NCI-H2196 treated with DMSO at 0.1 percent for 48 hours (cell line): ENCODE results near the gene ABI3.

Source experiments
- DNase-seq: peaks from one replicate; lab custom pipeline; 2025; ENCODE audit not compliant: unreplicated experiment; lab: John Stamatoyannopoulos, UW

ABI3 gene

DNA sequence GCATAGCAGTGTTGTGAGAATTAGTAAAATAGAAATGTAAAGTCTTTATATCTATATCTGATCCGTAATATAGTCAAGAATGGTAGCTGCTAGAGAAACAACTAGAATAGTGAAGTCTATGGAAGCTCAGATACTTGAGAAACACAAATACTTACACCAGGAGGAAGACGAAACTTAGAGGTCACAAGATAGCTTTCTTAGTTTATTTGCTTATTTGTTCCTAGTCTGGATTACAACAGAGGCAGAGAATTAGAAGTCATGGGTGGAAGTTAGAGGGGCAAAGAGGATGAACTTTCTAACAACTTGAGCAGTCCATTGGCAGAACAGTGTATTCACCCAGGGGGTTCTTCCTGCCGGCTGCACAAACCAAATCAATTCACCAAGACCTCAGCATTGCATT lies 14.0 kb upstream of the ABI3 start:
- no peak for DNase-seq

DNA sequence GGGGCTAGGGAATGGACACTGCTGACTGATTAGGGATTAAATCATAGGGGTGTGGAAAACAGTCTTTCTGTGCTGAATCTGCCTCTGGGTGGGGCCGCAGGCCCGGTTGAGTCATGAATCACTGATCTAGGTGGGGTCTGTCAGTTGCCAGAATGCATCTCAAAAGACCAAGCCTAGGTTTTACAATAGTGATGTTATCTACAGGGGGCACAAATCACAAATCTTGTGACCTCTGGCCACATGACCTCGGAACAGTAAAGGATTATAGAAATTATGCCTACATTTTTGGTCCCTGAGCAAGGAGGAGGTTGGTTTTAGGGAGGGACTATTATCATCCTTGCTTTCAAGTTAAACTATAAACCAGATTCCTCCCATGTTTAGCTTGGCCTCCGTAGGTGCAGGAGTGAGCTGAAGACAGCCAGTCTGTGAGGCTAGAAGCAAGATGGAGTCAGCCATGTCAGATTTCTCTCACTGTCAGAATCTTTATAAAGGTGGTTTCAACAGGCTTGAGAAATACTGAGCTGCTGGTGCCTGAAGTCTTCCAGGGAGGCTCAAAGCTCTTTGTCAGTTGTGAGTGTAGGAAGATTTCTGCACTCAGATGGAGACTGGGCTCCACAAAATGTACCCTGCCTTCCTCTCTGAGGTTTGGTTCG lies 13.0 kb upstream of the ABI3 start:
- no peak for DNase-seq

DNA sequence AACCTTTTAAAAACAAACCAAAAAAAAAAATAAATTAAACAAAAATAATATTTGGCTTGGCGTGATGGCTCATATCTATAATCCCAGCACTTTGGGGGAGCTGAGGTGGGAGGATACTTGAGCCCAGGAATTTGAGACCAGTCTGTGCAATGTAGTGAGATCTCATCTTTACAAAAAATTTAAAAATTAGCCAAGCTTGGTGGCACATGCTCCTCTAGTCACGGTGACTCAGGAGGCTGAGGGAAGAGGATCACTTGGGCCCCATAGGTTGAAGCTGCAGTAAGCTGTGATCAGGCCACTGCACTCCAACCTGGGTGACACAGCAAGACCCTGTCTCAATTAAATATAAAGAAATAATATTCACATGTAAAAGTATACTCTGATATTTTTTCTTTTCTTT lies 12.3 kb upstream of the ABI3 start:
- DNase-seq: no peak

DNA sequence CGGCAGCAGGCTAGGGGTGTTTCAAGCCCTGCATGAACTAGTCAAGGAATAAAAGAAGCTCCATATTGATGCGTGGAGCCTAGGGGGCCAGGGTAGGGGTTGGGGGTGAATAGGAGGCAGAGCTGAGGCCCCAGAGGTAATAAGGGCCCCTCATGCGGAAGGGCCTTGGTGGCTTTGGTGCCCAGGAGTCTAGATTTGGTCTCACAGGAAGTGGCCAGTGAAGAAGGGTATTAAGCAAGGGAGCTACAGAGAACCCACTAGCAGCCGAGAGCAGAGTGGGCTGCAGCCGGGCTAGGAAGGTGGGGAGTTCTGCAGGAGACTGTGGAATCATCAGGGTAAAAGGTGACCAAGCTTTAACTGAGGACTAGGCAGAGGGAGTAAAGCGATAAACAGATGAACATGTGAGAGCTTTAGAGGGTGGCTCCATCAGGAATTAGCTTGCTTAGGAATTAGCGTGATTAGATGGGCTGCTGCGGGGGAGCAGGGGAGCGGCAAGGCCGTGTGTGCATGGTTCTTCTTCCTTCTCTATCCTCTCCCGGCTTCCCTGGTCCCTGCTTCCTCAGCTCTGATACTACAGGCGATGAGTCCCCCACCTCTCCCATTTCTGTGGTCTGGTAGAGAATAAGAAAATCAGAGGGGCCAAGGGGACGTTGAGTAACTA lies 10.0 kb upstream of the ABI3 start:
- no peak for DNase-seq

DNA sequence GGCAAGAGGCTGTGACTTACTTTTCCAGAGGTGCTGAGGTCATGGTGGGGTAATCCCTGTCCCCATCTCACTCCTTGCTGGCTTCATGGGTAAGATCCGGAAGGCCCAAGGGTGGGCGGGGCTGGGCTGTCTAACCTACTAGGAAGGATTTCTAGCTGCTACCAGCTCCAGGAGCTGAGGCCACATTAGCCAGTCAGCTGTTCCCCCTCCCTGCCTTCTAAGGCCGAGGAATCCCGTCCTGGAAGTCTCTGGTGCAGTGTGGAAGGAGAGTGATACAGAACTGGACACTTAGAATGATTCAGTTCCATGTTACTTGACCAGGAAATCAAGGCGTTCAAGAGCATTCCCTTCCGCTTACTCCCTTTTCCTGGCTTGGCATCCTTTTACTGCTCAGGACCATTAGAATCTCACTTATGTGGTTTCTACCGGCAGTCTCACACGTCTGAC lies 9.0 kb upstream of the ABI3 start:
- no peak for DNase-seq

DNA sequence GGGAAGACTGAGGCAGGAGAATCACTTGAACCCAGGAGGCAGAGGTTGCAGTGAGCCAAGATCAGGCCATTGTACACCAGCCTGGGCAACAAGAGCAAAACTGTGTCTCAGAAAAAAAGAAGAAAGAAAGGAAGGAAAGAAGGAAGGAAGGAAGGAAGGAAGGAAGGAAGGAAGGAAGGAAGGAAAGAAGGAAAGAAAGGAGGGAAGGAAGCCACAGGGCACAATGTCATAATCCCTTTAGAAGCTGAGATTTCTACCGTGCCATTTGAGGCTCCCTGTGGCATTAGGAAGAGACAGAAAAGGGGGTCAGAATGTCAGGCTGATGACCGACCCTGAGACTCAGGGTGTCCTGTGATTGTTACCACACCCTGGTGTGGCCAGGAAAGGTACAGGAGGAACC lies 6.7 kb upstream of the ABI3 start:
- no peak for DNase-seq

DNA sequence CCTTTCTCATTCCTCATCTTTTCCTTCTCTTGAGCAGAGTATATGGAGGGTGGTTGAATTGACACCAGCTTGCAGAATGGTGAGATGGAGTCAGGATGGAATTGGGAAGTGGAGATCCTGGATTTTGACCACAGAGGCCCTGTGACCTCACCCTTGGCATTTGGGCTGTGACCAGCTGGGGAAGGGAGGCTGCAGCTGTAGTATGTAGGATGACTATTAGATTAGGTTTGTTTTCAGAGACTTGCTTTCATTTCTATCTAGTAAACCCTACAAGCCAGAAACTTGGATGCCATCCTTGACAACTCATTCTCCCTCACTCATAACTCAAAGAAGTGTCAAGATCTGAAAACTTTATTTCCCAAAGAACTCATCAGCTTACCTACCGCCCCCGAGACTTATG lies 6.0 kb upstream of the ABI3 start:
- DNase-seq: no peak

DNA sequence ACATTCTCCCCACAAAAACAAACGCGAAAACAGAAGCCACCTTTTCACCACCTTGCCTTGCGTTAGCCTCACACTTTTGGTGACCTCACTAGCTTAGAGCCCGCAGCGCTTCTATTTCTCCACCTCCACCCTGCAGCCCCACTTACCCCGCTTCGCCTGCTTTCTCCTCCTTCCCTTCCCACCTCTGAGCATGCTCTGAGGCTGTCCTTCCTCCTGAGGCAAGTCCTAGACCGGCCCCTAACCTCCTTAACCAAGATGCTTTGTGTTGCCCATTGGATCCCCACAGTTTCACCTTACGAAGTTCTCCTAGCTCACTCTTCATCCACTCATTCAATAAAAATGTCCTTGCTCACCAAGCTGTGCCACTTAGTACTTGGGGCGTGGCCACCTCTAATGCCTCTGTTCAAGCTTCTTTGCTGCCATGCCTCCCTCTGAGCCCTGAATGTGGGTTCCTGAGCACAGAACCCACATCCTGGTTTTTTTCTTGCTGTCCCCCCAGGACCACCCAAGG lies 1.4 kb upstream of the ABI3 start:
- no peak for DNase-seq

DNA sequence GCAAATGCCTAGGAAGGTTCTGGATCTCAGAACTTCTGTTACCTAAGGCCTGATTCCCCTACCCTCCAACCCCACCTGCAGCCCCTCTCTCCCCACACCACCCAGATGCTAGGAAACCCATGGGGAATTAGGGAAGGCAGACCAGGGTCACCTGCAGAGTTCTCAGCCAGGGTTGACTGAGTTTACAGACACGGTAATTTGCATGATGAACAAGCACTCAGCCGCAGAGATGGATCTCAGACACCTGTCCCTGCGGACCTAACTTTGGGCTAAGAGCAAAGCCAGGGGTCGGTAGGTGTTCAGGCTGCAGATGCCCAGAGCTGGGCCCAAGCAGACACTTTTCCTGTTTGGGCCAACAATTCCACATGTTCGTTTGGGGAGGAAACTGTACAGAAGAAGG lies 2.9 kb downstream of the ABI3 start:
- DNase-seq: no peak

DNA sequence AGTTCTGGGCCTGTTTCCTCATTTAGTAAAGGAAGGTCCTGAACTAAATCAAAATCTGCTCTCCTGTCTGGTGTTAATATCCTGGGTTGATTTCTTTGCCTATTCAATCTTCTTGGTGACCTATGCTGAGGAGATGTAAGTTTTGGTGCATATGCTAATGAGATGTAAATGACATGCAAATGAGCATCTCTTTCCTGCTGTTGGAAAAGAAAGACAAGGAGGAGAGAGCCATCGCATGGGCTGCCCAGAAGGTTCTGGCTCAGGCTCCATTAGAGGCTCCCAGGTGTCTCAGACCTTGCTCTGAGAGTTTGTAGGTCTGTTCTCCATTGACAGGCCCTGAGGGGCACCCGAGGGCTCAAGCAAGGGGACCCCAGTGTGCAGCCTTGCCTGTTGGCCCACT lies 3.3 kb downstream of the ABI3 start:
- DNase-seq: no peak

DNA sequence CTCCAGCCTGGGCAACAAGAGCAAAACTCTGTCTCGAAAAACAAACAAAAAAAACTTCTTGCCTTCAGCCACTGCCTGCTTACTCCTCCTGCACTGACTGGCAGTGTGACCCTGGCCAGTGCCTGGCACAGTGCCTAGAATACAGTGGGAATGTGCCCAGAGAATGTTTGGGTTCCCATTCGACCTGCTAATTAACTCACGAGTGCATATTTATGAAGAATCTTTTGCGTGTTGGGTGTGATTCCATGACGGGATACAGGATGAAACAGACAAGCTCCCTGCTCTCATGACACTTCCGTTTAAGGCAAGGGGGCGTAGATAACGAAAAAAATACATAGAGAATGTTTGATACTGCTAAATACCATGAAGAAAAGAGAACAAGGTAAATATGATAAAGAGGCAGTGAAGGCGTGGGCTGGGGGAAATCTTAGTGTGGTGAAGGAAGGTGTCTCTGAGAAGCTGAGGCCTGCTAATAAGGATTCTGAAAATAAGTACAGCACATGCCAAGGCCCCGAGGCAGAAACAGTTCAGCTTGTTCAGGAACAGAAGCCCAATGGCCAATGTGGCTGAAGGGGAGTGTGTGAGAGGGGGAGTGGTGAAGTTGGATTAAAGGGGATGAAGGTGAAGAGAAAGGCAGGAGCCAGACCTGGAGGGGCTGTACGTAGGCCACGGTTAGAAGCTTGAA lies 4.3 kb downstream of the ABI3 start:
- DNase-seq: no peak

DNA sequence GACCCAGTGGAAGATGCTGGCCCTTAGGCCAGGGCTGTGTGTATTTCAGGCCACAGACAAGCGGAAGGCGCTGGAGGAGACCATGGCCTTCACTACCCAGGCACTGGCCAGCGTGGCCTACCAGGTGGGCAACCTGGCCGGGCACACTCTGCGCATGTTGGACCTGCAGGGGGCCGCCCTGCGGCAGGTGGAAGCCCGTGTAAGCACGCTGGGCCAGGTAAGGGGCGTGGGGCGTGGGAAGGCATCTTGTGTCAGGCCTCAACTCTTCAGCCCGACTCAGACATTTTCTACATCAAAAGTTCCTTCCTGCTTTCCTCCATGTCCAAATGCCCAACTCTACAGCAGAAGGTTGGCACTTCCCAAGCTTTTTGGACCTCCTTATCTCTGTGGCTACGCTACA lies 6.0 kb downstream of the ABI3 start:
- DNase-seq: no peak

DNA sequence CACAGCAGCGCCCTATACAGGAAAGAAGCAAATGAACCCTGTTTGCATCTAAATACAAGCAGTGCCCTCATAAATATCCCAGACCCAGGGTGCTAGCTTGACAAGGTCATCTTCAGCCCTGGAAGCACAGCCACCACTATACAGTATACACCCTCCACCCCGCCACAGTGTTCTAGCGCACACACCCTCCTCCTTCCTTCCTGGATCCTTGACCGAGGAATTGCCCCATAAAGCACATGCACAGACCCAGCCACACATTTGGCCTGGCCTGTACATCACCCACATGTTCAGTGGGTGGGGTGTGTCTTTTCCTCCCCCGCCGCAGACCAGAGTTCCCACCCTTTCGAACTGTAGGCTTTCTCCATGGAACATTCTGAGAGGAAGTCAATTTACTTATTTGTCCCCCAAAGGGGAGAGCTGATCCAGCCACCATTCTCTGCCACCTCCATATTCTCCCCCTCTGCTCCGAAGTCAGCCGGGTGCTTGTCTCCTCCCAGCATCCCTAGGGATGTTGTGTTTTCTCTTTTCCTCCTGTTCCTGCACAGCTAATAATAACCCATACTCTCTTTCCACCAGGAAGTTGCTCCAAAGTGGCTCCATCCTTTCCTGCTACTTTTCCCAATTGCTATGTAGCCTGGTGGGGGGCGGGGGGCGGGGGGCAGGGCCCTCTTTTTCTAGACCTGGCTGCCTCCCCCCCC lies 6.6 kb downstream of the ABI3 start:
- DNase-seq: no peak

DNA sequence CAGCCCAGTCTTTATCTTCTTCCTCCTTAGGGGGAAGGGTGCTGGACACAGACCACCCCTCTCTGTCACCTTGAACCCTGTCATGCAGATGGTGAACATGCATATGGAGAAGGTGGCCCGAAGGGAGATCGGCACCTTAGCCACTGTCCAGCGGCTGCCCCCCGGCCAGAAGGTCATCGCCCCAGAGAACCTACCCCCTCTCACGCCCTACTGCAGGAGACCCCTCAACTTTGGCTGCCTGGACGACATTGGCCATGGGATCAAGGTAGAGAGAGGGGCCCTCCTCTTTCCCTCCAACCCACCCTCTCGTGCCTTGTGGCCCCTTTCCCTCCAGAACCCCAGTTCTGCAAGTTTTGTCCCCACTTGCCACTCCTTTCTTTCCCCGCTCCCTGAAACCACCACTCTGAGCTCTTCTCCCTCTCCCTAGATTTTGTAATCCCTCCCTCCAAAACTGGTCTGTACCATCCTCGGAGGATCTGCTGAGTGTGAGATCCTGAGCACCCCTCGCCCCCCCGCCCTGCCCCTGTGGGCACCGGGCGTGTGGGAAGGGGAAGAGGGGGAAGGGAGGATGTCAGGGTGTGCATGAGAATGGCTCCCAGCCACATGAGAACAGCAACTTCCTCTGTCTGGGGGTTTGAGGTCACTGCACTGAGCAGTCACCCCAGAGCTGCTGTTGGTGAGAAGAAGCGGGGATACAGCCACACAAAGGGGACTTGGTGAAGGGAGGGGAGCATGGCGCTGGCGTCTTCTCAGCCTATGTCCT lies 7.3 kb downstream of the ABI3 start:
- DNase-seq: no peak

DNA sequence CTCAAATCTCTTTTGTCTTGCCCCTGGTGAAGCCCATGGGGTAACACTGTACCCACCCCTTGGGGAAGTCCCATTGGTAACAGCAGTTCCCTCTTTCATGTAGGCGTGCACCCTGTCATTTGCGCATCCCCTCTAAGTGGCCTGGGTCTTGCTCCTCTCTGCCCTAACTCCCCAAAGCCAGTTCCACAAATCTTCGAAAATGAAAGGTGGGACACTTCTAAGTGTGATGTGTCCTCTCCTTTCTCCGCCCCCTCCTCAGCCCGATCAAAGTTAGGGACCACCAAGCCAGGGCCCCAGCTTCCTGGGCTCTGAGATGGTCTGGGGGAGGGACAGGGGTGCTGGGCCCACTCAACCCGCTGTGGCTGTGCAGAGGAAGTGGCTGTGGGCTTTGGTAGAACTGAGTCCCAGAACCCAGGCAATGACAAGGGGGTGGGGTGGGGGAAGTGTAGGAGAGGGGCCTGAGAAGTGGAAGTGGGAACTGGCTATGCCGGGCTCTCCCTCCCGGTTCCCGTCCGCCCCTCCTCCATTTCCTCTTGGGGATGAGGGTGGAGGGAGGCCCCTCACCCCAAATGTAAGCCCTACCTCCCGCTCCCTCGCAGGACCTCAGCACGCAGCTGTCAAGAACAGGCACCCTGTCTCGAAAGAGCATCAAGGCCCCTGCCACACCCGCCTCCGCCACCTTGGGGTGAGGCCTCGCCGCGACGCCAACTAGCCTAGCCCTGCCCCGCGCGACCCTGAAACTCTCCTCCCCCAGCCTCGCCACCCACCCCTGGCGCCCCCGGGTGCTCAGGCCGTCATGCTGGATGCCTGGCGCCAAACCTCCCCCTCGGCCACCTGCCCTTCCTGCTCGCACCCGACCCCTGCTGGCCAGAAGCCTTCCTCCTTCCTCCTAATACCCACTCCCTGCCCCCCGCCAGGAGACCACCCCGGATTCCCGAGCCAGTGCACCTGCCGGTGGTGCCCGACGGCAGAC lies 8.7 kb downstream of the ABI3 start:
- DNase-seq: no peak

DNA sequence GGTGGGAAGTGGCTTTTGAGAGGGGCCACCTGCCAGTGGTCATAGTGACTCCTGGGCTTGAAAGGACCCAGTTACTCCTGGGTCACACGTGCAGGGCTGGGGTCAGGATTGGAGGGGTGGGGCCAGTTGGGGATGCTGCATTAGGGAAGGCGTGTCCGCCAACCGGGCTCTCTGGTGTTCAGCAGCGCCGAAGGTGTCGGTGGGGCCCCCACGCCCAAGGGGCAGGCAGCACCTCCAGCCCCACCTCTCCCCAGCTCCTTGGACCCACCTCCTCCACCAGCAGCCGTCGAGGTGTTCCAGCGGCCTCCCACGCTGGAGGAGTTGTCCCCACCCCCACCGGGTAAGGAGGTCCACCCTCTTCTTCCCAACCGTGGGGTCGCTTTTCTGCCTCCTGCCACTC lies 9.5 kb downstream of the ABI3 start:
- no peak for DNase-seq

DNA sequence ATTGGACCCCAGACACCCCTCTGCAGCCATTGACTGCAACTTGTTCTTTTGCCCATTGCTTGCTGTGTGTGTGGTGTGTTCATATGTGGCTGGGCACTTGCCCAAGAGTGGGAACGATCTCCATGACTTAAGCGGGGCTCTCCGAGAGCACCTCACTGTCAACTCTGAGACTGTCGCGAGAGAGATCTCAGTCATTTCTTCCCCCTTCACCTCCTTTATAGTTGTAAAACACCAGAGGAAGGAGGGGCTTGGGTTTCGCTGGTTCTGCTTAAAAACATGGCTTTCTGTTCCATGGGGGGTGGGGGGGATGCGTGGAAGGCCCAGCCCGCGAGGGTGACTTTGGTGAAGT lies 12.6 kb downstream of the ABI3 start:
- DNase-seq: no peak

DNA sequence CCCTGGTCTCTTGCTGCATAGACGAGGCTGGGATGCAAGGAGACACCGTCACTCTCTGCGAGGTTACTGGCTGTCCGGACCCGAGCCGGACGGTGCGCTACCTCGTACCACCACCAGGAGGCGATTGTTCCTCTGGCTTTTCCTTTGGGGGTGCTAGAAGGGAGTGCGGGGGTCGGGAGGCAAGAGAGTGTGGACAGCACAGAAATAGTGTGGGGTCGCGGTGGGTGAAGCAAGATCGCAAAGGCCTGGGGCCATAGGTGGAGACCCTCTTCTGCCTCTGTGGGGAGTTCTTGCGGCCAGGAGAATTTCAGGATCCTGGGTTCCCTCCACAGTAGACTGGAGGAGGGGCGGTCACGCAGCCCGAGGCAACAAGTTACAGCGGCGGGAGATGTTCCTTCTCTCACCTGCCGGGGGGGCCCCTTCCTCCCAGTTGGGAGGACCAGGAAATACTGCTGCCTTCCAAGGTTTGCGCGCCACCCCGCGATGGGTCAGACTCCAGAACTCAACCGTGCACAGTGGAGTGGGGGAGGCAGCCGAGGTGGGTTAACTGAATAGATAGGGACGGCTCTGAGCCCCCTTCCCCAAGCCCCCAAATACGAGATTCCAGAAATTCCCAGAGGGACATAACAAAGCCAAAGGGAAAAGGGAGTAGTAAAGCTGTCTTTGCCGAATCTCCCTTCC lies 13.2 kb downstream of the ABI3 start:
- DNase-seq: peak; percentile 42
